Thoracic aorta (tissue), 2 donors: ENCODE results near the gene CHST11. TPM values are rescaled to one million over a fixed set of nuclear protein-coding genes. Genes with fewer than 3 reads are reported as not detected.

Experiments
- ATAC-seq: fragments of 150-250 bp; one replicate; pipeline ENCODE4 v1.8.0; 2017; ENCODE audit warnings: low read depth; ENCODE audit not compliant: insufficient number of reproducible peaks, low FRiP score
- DNase-seq: peaks from one replicate; pipeline ENCODE4 v3.0.0-alpha.2; 2020; ENCODE audit warnings: low spot score
- H3K27ac ChIP-seq, 2 donors: fragments of 200-600 bp; sonication (generic); 1 replicate in 1 of 2; 2 replicates in 1 of 2; pipeline ENCODE4 v1.5.1; 2016; ENCODE audit warnings: mild to moderate bottlenecking in 2 of 2, moderate library complexity in 2 of 2
- H3K27me3 ChIP-seq: fragments of 200-600 bp; sonication (generic); replicated peaks from 2 replicates; pipeline ENCODE4 v1.6.0; 2016; ENCODE audit warnings: mild to moderate bottlenecking; ENCODE audit not compliant: insufficient read depth
- H3K36me3 ChIP-seq: fragments of 200-600 bp; sonication (generic); one replicate; pipeline ENCODE4 v1.5.1; 2016
- H3K4me1 ChIP-seq, 2 donors: fragments of 200-600 bp; sonication (generic); 1 replicate in 1 of 2; 2 replicates in 1 of 2; pipeline versions ENCODE4 v1.5.1 to v1.6.0; 2016; ENCODE audit warnings: low read depth in 2 of 2, mild to moderate bottlenecking in 1 of 2; ENCODE audit not compliant: control insufficient read depth in 1 of 2
- H3K4me3 ChIP-seq: fragments of 200-600 bp; sonication (generic); 2 replicates; pipeline ENCODE4 v1.5.1; 2016; ENCODE audit warnings: mild to moderate bottlenecking
- H3K9me3 ChIP-seq: fragments of 200-600 bp; sonication (generic); 2 replicates; pipeline ENCODE4 v1.5.1; 2016
- CTCF ChIP-seq: fragments of 200-600 bp; sonication (generic); IDR thresholded peaks from one replicate; pipeline ENCODE4 v1.5.1; 2019; ENCODE audit warnings: antibody characterized with exemption
- total RNA-seq, 2 donors: library from RNA; depleted of rRNA; stranded (reverse); fragments of >200 nt; gene quantifications; one replicate each; pipeline versions ENCODE4 v1.1.0 to v1.2.3, GENCODE V29; 2016

CHST11 gene
- total RNA-seq, 2 donors from 2014 or later: 41.9 to 79.3 TPM

- no peak for TF ChIP-seq CTCF
- H3K4me1 ChIP-seq: no peaks in the 10 kb centered on the region
- no peak for DNase-seq
- no peaks in the 10 kb centered on the region for H3K36me3 ChIP-seq
- no peak overlapping the region for H3K4me3 ChIP-seq
- no peaks in the 10 kb centered on the region for H3K9me3 ChIP-seq
- ATAC-seq: no peak
- H3K27me3 ChIP-seq: no peaks in the 10 kb centered on the region
- H3K27ac ChIP-seq: no peak overlapping the region
These were observed 40.6 kb upstream of the CHST11 start for GRCh38 chr12:104416136-104416535.

GRCh38 chr12:104416585-104416984, 40.2 kb upstream of the CHST11 start:
- Histone ChIP-seq H3K4me1 (no peaks in the 10 kb centered on the region), H3K36me3 (no peaks in the 10 kb centered on the region)
- no peak for DNase-seq

GRCh38 chr12:104419717-104420116, 37.0 kb upstream of the CHST11 start:
- Histone ChIP-seq H3K4me3 (no peak overlapping the region), H3K4me1 (peaks cover 4 to 12% of the 10 kb centered on the region in 2 donors), H3K27me3 (no peaks in the 10 kb centered on the region), H3K9me3 (no peaks in the 10 kb centered on the region), H3K36me3 (no peaks in the 10 kb centered on the region), H3K27ac (no peak overlapping the region)
- ATAC-seq (no peak), DNase-seq (no peak)
- no peak for TF ChIP-seq CTCF

More at GRCh38 chr12:104416585-104416984, 40.2 kb upstream of the CHST11 start:
- Histone ChIP-seq H3K27me3 (no peaks in the 10 kb centered on the region), H3K9me3 (no peaks in the 10 kb centered on the region), H3K27ac (no peak overlapping the region), H3K4me3 (no peak overlapping the region)
- ATAC-seq: no peak
- TF ChIP-seq CTCF: no peak

- ATAC-seq (no peak), DNase-seq (no peak)
- no peak for TF ChIP-seq CTCF
- H3K9me3 ChIP-seq: no peaks in the 10 kb centered on the region
- no peaks in the 10 kb centered on the region for H3K27me3 ChIP-seq
- no peaks in the 10 kb centered on the region for H3K36me3 ChIP-seq
- H3K4me3 ChIP-seq: no peak overlapping the region
- H3K27ac ChIP-seq: no peak overlapping the region
- peaks cover 4 to 12% of the 10 kb centered on the region in 2 donors for H3K4me1 ChIP-seq
These were observed 35.9 kb upstream of the CHST11 start for GRCh38 chr12:104420868-104421267.

GRCh38 chr12:104421343-104421742, 35.4 kb upstream of the CHST11 start:
- ATAC-seq: no peak
- Histone ChIP-seq H3K4me3 (no peak overlapping the region), H3K4me1 (peaks cover 4 to 12% of the 10 kb centered on the region in 2 donors), H3K36me3 (no peaks in the 10 kb centered on the region), H3K9me3 (no peaks in the 10 kb centered on the region), H3K27me3 (no peaks in the 10 kb centered on the region), H3K27ac (no peak overlapping the region)
- no peak for DNase-seq
- no peak for TF ChIP-seq CTCF
